Fibroblast of skin of left quadriceps (primary cell): ENCODE results near the gene RHCG.

ENCODE experiments used
- DNase-seq, 2 experiments: peaks; one replicate each; pipeline ENCODE4 v3.0.0-alpha.2; 2013; ENCODE audit warnings: low read depth in 2 of 2

RHCG gene

GRCh38 chr15:89444241-89445225 lies 51.9 kb downstream of the RHCG start:
- DNase-seq = no peak

- DNase-seq = no peak
Measured at GRCh38 chr15:89443581-89443980, 52.8 kb downstream of the RHCG start.

- DNase-seq = no peak
Measured at GRCh38 chr15:89442671-89443307, 53.6 kb downstream of the RHCG start.

GRCh38 chr15:89442155-89442554 lies 54.2 kb downstream of the RHCG start:
- DNase-seq = no peak

- no peak for DNase-seq
Measured at GRCh38 chr15:89441295-89441812, 55.0 kb downstream of the RHCG start.

- no peak for DNase-seq
Measured at GRCh38 chr15:89439764-89440163, 56.6 kb downstream of the RHCG start.

- DNase-seq = no peak
Measured at GRCh38 chr15:89436560-89437311, 59.6 kb downstream of the RHCG start.

GRCh38 chr15:89435362-89435761 lies 61.0 kb downstream of the RHCG start:
- no peak for DNase-seq

- no peak for DNase-seq
Measured at GRCh38 chr15:89433686-89434085, 62.7 kb downstream of the RHCG start.

- peak in 1 of 2 experiments; percentile 15 for DNase-seq
Measured at GRCh38 chr15:89430530-89431341, 65.6 kb downstream of the RHCG start.

GRCh38 chr15:89429986-89430385 lies 66.4 kb downstream of the RHCG start:
- DNase-seq = no peak

- no peak for DNase-seq
Measured at GRCh38 chr15:89429023-89429422, 67.4 kb downstream of the RHCG start.

GRCh38 chr15:89428246-89428645 lies 68.1 kb downstream of the RHCG start:
- no peak for DNase-seq

GRCh38 chr15:89426500-89426899 lies 69.9 kb downstream of the RHCG start:
- no peak for DNase-seq

GRCh38 chr15:89423981-89424380 lies 72.4 kb downstream of the RHCG start:
- no peak for DNase-seq
